ENCODE measurements around the gene P3H1.

The P3H1 gene

GRCh38 chr1:42786097-42786496, 19.3 kb upstream of the P3H1 start:
- TF ChIP-seq MAX (IDR thresholded peaks at IDR 0.05; ENCODE audit: low read depth, low read length), result no peak
- no peak for TF ChIP-seq POLR2A (IDR thresholded peaks at IDR 0.05; ENCODE audit: extremely low read depth, insufficient read length)
- TF ChIP-seq CTCF (IDR thresholded peaks at IDR 0.05; ENCODE audit: low read depth, low read length), result no peak
- TF ChIP-seq MYC (IDR thresholded peaks at IDR 0.05; ENCODE audit: low read depth, low read length), result no peak
- no peak for DNase-seq (ENCODE audit: low read depth)
- H3K4me3 ChIP-seq (ENCODE audit: low read depth, low read length), result no peak overlapping the region

GRCh38 chr1:42784946-42785693, 18.3 kb upstream of the P3H1 start, which contains the start of gene TMEM269:
TMEM269 (plus strand) TSS chr1:42784991; CDS start chr1:42789894, 4,903 bp downstream.
- DNase-seq (ENCODE audit: low read depth), result no peak
- TF ChIP-seq POLR2A (IDR thresholded peaks at IDR 0.05; ENCODE audit: extremely low read depth, insufficient read length) (no peak), MYC (IDR thresholded peaks at IDR 0.05; ENCODE audit: low read depth, low read length) (no peak), CTCF (IDR thresholded peaks at IDR 0.05; ENCODE audit: low read depth, low read length) (no peak), MAX (IDR thresholded peaks at IDR 0.05; ENCODE audit: low read depth, low read length) (no peak)
- no peak within 1 kb of the TSS for H3K4me3 ChIP-seq (ENCODE audit: low read depth, low read length)

- no peak for DNase-seq (ENCODE audit: low read depth)
- TF ChIP-seq POLR2A (IDR thresholded peaks at IDR 0.05; ENCODE audit: extremely low read depth, insufficient read length) (no peak), MAX (IDR thresholded peaks at IDR 0.05; ENCODE audit: low read depth, low read length) (no peak), MYC (IDR thresholded peaks at IDR 0.05; ENCODE audit: low read depth, low read length) (no peak), CTCF (IDR thresholded peaks at IDR 0.05; ENCODE audit: low read depth, low read length) (no peak)
- H3K4me3 ChIP-seq (ENCODE audit: low read depth, low read length), result no peak overlapping the region
These were observed 17.7 kb upstream of the P3H1 start for GRCh38 chr1:42784547-42784945.

GRCh38 chr1:42783092-42783491, 16.3 kb upstream of the P3H1 start:
- no peak overlapping the region for H3K4me3 ChIP-seq (ENCODE audit: low read depth, low read length)
- TF ChIP-seq POLR2A (IDR thresholded peaks at IDR 0.05; ENCODE audit: extremely low read depth, insufficient read length), result no peak
- TF ChIP-seq MYC (IDR thresholded peaks at IDR 0.05; ENCODE audit: low read depth, low read length), result no peak
- TF ChIP-seq CTCF (IDR thresholded peaks at IDR 0.05; ENCODE audit: low read depth, low read length), result no peak
- TF ChIP-seq MAX (IDR thresholded peaks at IDR 0.05; ENCODE audit: low read depth, low read length), result no peak
- DNase-seq (ENCODE audit: low read depth), result no peak

GRCh38 chr1:42780176-42780575, 13.3 kb upstream of the P3H1 start:
- DNase-seq (ENCODE audit: low read depth), result no peak
- H3K4me3 ChIP-seq (ENCODE audit: low read depth, low read length), result no peak overlapping the region
- TF ChIP-seq MAX (IDR thresholded peaks at IDR 0.05; ENCODE audit: low read depth, low read length) (no peak), MYC (IDR thresholded peaks at IDR 0.05; ENCODE audit: low read depth, low read length) (no peak), POLR2A (IDR thresholded peaks at IDR 0.05; ENCODE audit: extremely low read depth, insufficient read length) (no peak), CTCF (IDR thresholded peaks at IDR 0.05; ENCODE audit: low read depth, low read length) (no peak)

Data from NB4 (cell line).